Activated naive CD4-positive, alpha-beta T cell treated with anti-CD3 and anti-CD28 coated beads, Interleukin-2, amount 50 U/mL, for 24 hours (primary cell): ENCODE data around the gene TSPYL2.

ENCODE experiments used
- H3K27ac Mint-ChIP-seq: one replicate; pipeline ENCODE4 v1.8.0; 2021; ENCODE audit warnings: mild to moderate bottlenecking, mixed read lengths
- H3K27me3 Mint-ChIP-seq: one replicate; pipeline ENCODE4 v1.8.0; 2021; ENCODE audit warnings: mixed read lengths
- H3K36me3 Mint-ChIP-seq: one replicate; pipeline ENCODE4 v1.8.0; 2021; ENCODE audit warnings: mixed read lengths
- H3K4me1 Mint-ChIP-seq: one replicate; pipeline ENCODE4 v1.8.0; 2021; ENCODE audit warnings: mixed read lengths
- H3K4me3 Mint-ChIP-seq: one replicate; pipeline ENCODE4 v1.8.0; 2021; ENCODE audit warnings: mild to moderate bottlenecking, mixed read lengths
- H3K9me3 Mint-ChIP-seq: one replicate; pipeline ENCODE4 v1.8.0; 2021; ENCODE audit warnings: mixed read lengths

TSPYL2 gene

GRCh38 chrX:53135581-53135980, 53.4 kb downstream of the TSPYL2 start:
- no peaks in the 10 kb centered on the region for H3K27me3 Mint-ChIP-seq
- no peaks in the 10 kb centered on the region for H3K4me1 Mint-ChIP-seq
- H3K4me3 Mint-ChIP-seq, result no peak overlapping the region
- H3K9me3 Mint-ChIP-seq, result no peaks in the 10 kb centered on the region
- H3K27ac Mint-ChIP-seq, result no peak overlapping the region
- H3K36me3 Mint-ChIP-seq, result peaks cover 5% of the 10 kb centered on the region
